ENCODE measurements around the gene CCL5. TPM values are rescaled to one million over a fixed set of nuclear protein-coding genes. Genes with fewer than 3 reads are reported as not detected.

CCL5 gene
- total RNA-seq, 1 experiment from 2014 or later, result not detected

GRCh38 chr17:35913609-35914008 is 33.4 kb upstream of the CCL5 start:
- H3K36me3 Mint-ChIP-seq (ENCODE audit: insufficient read depth in 1 of 3, low read depth in 3 of 3), result peaks cover 3 to 28% (median 18%) of the 10 kb centered on the region in 3 experiments
- H3K9me3 Mint-ChIP-seq, result peaks cover 17 to 61% of the 10 kb centered on the region in 2 experiments
- Histone ChIP-seq H2AK5ac (ENCODE audit: insufficient read length, low read length) (no peak overlapping the region), H3K27ac (ENCODE audit: insufficient read length, low read depth, low read length) (no peak overlapping the region), H3K4me2 (ENCODE audit: insufficient read depth, insufficient read length, low read length) (no peak overlapping the region), H3K4me1 (ENCODE audit: insufficient read depth, low read length) (no peaks in the 10 kb centered on the region), H3K79me1 (ENCODE audit: insufficient read depth, low read depth, low read length, poor library complexity, severe bottlenecking) (no peaks in the 10 kb centered on the region), H3K56ac (ENCODE audit: insufficient read length, low read depth, low read length) (no peak overlapping the region), H3K27me3 (ENCODE audit: insufficient read depth, low read length) (no peaks in the 10 kb centered on the region), H3K9me3 (ENCODE audit: control insufficient read depth, low read depth, low read length) (no peaks in the 10 kb centered on the region), H4K91ac (ENCODE audit: insufficient read length, low read depth, low read length) (no peak overlapping the region), H3K23ac (ENCODE audit: insufficient read length, low read depth, low read length) (no peak overlapping the region), H4K8ac (replicated peaks; ENCODE audit: insufficient read length, low read depth, low read length) (no peak overlapping the region), H4K20me1 (ENCODE audit: control insufficient read depth, insufficient read depth, insufficient read length) (no peaks in the 10 kb centered on the region), H2BK15ac (ENCODE audit: low read depth, low read length) (no peak overlapping the region), H2AFZ (ENCODE audit: low read length) (no peak overlapping the region), H4K5ac (ENCODE audit: insufficient read length, low read depth, low read length) (no peak overlapping the region), H3K4ac (ENCODE audit: low read depth, low read length) (no peak overlapping the region), H2BK120ac (ENCODE audit: low read depth, low read length, poor library complexity, severe bottlenecking) (no peak overlapping the region), H2BK12ac (ENCODE audit: insufficient read length, low read depth, low read length) (no peak overlapping the region), H3K23me2 (ENCODE audit: insufficient read length, low read depth, low read length, poor library complexity, severe bottlenecking) (no peaks in the 10 kb centered on the region), H3K14ac (ENCODE audit: insufficient read depth, low read length) (no peak overlapping the region), H3K9ac (ENCODE audit: extremely low read depth, insufficient read length, low read length) (no peak overlapping the region), H3K79me2 (ENCODE audit: insufficient read depth, low read length) (0 out of 2 replicates have a peak, but pooled peaks cover 1% of the 10 kb centered on the region), H2BK5ac (ENCODE audit: insufficient read length, low read length) (no peak overlapping the region), H3T11ph (ENCODE audit: low read length) (no peak overlapping the region), H3K18ac (ENCODE audit: insufficient read length, low read depth, low read length) (no peak overlapping the region), H2BK20ac (ENCODE audit: low read depth, low read length, poor library complexity, severe bottlenecking) (no peak overlapping the region)
- DNase-seq, result no peak
- no peak overlapping the region for H3K4me3 Mint-ChIP-seq
- peaks cover 15% of the 10 kb centered on the region for H3K27me3 Mint-ChIP-seq (ENCODE audit: low read depth)
- H3K4me1 Mint-ChIP-seq, result no peaks in the 10 kb centered on the region
- no CpG with 5 or more reads among the region's 4 CpGs for WGBS (ENCODE audit: extremely low coverage, insufficient read length, low lambda C conversion rate)
- no peak for TF ChIP-seq CTCF (conservative IDR thresholded peaks at IDR 0.05)
- H3K27ac Mint-ChIP-seq, result no peak overlapping the region

Data from H9 (cell line).